SK-N-SH (cell line): ENCODE data around the gene CFAP100. TPM values are rescaled to one million over a fixed set of nuclear protein-coding genes. Genes with fewer than 3 reads are reported as not detected.

Source experiments
- CTCF ChIA-PET: fragments of 300-600, 350-600 bp; formaldehyde crosslinking; extraction: SDS; loops from one replicate; lab custom pipeline; 2021; lab: Yijun Ruan, JAX
- POLR2A ChIA-PET: fragments of 350-600 bp; sonication (Branson Sonifier 250); formaldehyde crosslinking; extraction: SDS; loops from one replicate; lab custom pipeline; 2020; ENCODE audit warnings: antibody characterized with exemption, inconsistent platforms; lab: Yijun Ruan, JAX
- DNase-seq: peaks from one replicate; pipeline ENCODE4 v3.0.0; 2012
- H2AFZ ChIP-seq: fragments of 200-600 bp; sonication (generic); 2 replicates; pipeline ENCODE4 v1.8.1; 2016; ENCODE audit warnings: antibody characterized with exemption, mild to moderate bottlenecking, low read depth
- H3F3A ChIP-seq: fragments of 200-600 bp; sonication (generic); replicated peaks from 2 replicates; pipeline ENCODE3; 2016; ENCODE audit warnings: antibody characterized with exemption, mild to moderate bottlenecking; ENCODE audit not compliant: insufficient read depth
- H3K27ac ChIP-seq, 2 experiments: fragments of 200-500 bp in 1 of 2; fragments of 200-600 bp in 1 of 2; sonication (Bioruptor generic) in 1 of 2; sonication (generic), shearing (Covaris generic) in 1 of 2; 2 replicates each; pipeline versions ENCODE4 v1.5.1 to v1.6.1; 2014 to 2016; ENCODE audit warnings: low read depth in 2 of 2, inconsistent platforms in 1 of 2, low read length in 1 of 2, mild to moderate bottlenecking in 1 of 2, mixed read lengths in 1 of 2
- H3K27me3 ChIP-seq: fragments of 200-600 bp; sonication (generic), shearing (Covaris generic); 2 replicates; pipeline ENCODE4 v1.6.1; 2016; ENCODE audit warnings: mixed run types; ENCODE audit not compliant: insufficient read depth
- H3K36me3 ChIP-seq, 2 experiments: fragments of 200-500 bp in 1 of 2; fragments of 200-600 bp in 1 of 2; sonication (Bioruptor generic) in 1 of 2; sonication (generic) in 1 of 2; replicated peaks in 1 of 2; 2 replicates each; pipeline versions ENCODE3 to v1.5.1; 2014 to 2016; ENCODE audit warnings: low read length in 1 of 2, mild to moderate bottlenecking in 1 of 2; ENCODE audit not compliant: insufficient read depth in 2 of 2, control insufficient read depth in 1 of 2
- H3K4me1 ChIP-seq, 2 experiments: fragments of 200-500 bp in 1 of 2; fragments of 200-600 bp in 1 of 2; sonication (Bioruptor generic) in 1 of 2; sonication (generic), shearing (Covaris generic) in 1 of 2; 2 replicates each; pipeline versions ENCODE4 v1.5.1 to v1.6.1; 2014 to 2016; ENCODE audit warnings: low read depth in 1 of 2, low read length in 1 of 2, mixed run types in 1 of 2; ENCODE audit not compliant: insufficient read depth in 2 of 2, control insufficient read depth in 1 of 2
- H3K4me2 ChIP-seq: fragments of 200-600 bp; sonication (generic), shearing (Covaris generic); 2 replicates; pipeline ENCODE4 v1.6.1; 2017; ENCODE audit warnings: mixed run types
- H3K4me3 ChIP-seq, 2 experiments: fragments of 200-500 bp in 1 of 2; fragments of 200-600 bp in 1 of 2; sonication (Bioruptor generic) in 1 of 2; sonication (generic), shearing (Covaris generic) in 1 of 2; 2 replicates each; pipeline versions ENCODE4 v1.5.1 to v1.8.1; 2014 to 2016; ENCODE audit warnings: low read depth in 2 of 2, inconsistent platforms in 1 of 2, low read length in 1 of 2, mild to moderate bottlenecking in 1 of 2, mixed read lengths in 1 of 2, moderate library complexity in 1 of 2
- H3K79me2 ChIP-seq: fragments of 200-600 bp; sonication (generic); 2 replicates; pipeline ENCODE4 v1.8.1; 2017; ENCODE audit warnings: mild to moderate bottlenecking; ENCODE audit not compliant: insufficient read depth
- H3K9ac ChIP-seq: fragments of 200-600 bp; sonication (generic); 2 replicates; pipeline ENCODE4 v1.6.1; 2017; ENCODE audit warnings: mixed run types
- H3K9me2 ChIP-seq: fragments of 200-600 bp; sonication (generic); 2 replicates; pipeline ENCODE4 v1.6.1; 2017; ENCODE audit warnings: mixed run types
- H3K9me3 ChIP-seq: fragments of 200-600 bp; sonication (generic); 2 replicates; pipeline ENCODE4 v1.6.1; 2017; ENCODE audit warnings: mixed run types, mild to moderate bottlenecking, moderate library complexity
- H4K20me1 ChIP-seq: fragments of 200-600 bp; sonication (generic); 2 replicates; pipeline ENCODE4 v1.6.1; 2017; ENCODE audit warnings: mild to moderate bottlenecking, mixed run types; ENCODE audit not compliant: insufficient read depth
- EZH2phosphoT487 ChIP-seq: fragments of 200-600 bp; sonication (generic); IDR thresholded peaks from 2 replicates; pipeline ENCODE4 v1.6.1; 2017; ENCODE audit warnings: low read depth, mixed run types, mild to moderate bottlenecking, antibody characterized with exemption, moderate library complexity, borderline replicate concordance
- FOXJ3 ChIP-seq: sonication (generic); formaldehyde crosslinking; IDR thresholded peaks from 2 replicates; pipeline ENCODE4 v1.5.1; 2020; ENCODE audit warnings: mild to moderate bottlenecking, missing genetic modification reagents
- MEF2A ChIP-seq: IDR thresholded peaks from 2 replicates; pipeline ENCODE4 v1.4.0; 2012; ENCODE audit warnings: low read depth, borderline replicate concordance
- NFIC ChIP-seq: IDR thresholded peaks from 2 replicates; pipeline ENCODE4 v1.4.0; 2012; ENCODE audit warnings: borderline replicate concordance
- POLR2AphosphoS5 ChIP-seq: IDR thresholded peaks from 2 replicates; pipeline ENCODE4 v1.6.1; 2012; ENCODE audit warnings: low read depth, low read length
- RFX5 ChIP-seq: IDR thresholded peaks from 2 replicates; pipeline ENCODE4 v1.6.1; 2012; ENCODE audit warnings: mild to moderate bottlenecking, improper control_type of control experiment, low read length
- RXRA ChIP-seq: IDR thresholded peaks from 2 replicates; pipeline ENCODE4 v1.4.0; 2012; ENCODE audit warnings: low read depth, mild to moderate bottlenecking, borderline replicate concordance
- SIN3A ChIP-seq: IDR thresholded peaks from 2 replicates; pipeline ENCODE4 v1.6.1; 2012; ENCODE audit warnings: low read depth, mild to moderate bottlenecking, low read length, moderate library complexity, borderline replicate concordance
- SMC3 ChIP-seq: IDR thresholded peaks from 2 replicates; pipeline ENCODE4 v1.6.1; 2012; ENCODE audit warnings: low read depth, low read length, improper control_type of control experiment
- YY1 ChIP-seq: IDR thresholded peaks from 2 replicates; pipeline ENCODE4 v1.4.0; 2012; ENCODE audit warnings: low read depth, mild to moderate bottlenecking
- WGBS: methylation state at CpG from one replicate; pipeline ENCODE4 v1.1.6; 2017; ENCODE audit warnings: low lambda C conversion rate; 5-methylcytosine and 5-hydroxymethylcytosine counted together
- polyA plus RNA-seq, 3 experiments: library from polyadenylated mRNA; depleted of rRNA; stranded (reverse); fragments of >200 nt; gene quantifications; 2 replicates each; pipeline ENCODE4 v1.2.3, GENCODE V29; 2012
- TF ChIP-seq, protein P1 (sequence below): IDR thresholded peaks from 2 replicates; pipeline ENCODE4 v1.6.1; 2012; ENCODE audit warnings: mild to moderate bottlenecking, low read depth, low read length, moderate library complexity
- TF ChIP-seq, protein P2 (sequence below): IDR thresholded peaks from 2 replicates; pipeline ENCODE4 v1.4.0; 2012; ENCODE audit warnings: low read depth, borderline replicate concordance

CFAP100 gene
- polyA plus RNA-seq, 1 of the 3 experiments (the other 2 are of a cell fraction): not detected

GRCh38 chr3:126397610-126398422, 3.1 kb downstream of the CFAP100 start:
- no peaks in the 10 kb centered on the region; the same call in 1 of the 2 replicates for H3K27me3 ChIP-seq
- ChIA-PET POLR2A (no interaction called here), CTCF (interaction anchor here (2.3 kb wide), 1 partner anchor 264 kb away, joined by 9 read pairs; no protein-coding TSS in a partner anchor)
- H3K9me2 ChIP-seq: no peaks in the 10 kb centered on the region
- WGBS: 71% methylated on average over 11 of the region's 13 CpGs
- no peak overlapping the region for H3K4me2 ChIP-seq
- no peak overlapping the region for H3K27ac ChIP-seq
- no peak for DNase-seq
- no peak overlapping the region for H3K9ac ChIP-seq
- H2AFZ ChIP-seq: no peak overlapping the region
- no peak overlapping the region for H3K4me3 ChIP-seq
- H3F3A ChIP-seq: no peaks in the 10 kb centered on the region
- H3K36me3 ChIP-seq: no peaks in the 10 kb centered on the region
- TF ChIP-seq SMC3 (no peak), NFIC (no peak), SIN3A (no peak), MEF2A (no peak), EZH2phosphoT487 (no peak), RXRA (no peak), YY1 (no peak), POLR2AphosphoS5 (no peak), RFX5 (no peak), FOXJ3 (CRISPR knock-in tag) (no peak)
- TF ChIP-seq, protein P1, sequence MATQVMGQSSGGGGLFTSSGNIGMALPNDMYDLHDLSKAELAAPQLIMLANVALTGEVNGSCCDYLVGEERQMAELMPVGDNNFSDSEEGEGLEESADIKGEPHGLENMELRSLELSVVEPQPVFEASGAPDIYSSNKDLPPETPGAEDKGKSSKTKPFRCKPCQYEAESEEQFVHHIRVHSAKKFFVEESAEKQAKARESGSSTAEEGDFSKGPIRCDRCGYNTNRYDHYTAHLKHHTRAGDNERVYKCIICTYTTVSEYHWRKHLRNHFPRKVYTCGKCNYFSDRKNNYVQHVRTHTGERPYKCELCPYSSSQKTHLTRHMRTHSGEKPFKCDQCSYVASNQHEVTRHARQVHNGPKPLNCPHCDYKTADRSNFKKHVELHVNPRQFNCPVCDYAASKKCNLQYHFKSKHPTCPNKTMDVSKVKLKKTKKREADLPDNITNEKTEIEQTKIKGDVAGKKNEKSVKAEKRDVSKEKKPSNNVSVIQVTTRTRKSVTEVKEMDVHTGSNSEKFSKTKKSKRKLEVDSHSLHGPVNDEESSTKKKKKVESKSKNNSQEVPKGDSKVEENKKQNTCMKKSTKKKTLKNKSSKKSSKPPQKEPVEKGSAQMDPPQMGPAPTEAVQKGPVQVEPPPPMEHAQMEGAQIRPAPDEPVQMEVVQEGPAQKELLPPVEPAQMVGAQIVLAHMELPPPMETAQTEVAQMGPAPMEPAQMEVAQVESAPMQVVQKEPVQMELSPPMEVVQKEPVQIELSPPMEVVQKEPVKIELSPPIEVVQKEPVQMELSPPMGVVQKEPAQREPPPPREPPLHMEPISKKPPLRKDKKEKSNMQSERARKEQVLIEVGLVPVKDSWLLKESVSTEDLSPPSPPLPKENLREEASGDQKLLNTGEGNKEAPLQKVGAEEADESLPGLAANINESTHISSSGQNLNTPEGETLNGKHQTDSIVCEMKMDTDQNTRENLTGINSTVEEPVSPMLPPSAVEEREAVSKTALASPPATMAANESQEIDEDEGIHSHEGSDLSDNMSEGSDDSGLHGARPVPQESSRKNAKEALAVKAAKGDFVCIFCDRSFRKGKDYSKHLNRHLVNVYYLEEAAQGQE: no peak
- TF ChIP-seq, protein P2, sequence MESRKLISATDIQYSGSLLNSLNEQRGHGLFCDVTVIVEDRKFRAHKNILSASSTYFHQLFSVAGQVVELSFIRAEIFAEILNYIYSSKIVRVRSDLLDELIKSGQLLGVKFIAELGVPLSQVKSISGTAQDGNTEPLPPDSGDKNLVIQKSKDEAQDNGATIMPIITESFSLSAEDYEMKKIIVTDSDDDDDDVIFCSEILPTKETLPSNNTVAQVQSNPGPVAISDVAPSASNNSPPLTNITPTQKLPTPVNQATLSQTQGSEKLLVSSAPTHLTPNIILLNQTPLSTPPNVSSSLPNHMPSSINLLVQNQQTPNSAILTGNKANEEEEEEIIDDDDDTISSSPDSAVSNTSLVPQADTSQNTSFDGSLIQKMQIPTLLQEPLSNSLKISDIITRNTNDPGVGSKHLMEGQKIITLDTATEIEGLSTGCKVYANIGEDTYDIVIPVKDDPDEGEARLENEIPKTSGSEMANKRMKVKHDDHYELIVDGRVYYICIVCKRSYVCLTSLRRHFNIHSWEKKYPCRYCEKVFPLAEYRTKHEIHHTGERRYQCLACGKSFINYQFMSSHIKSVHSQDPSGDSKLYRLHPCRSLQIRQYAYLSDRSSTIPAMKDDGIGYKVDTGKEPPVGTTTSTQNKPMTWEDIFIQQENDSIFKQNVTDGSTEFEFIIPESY: no peak
- no peaks in the 10 kb centered on the region for H3K79me2 ChIP-seq
- H3K4me1 ChIP-seq: peaks cover 0 to 2% of the 10 kb centered on the region in 2 experiments; a peak in 1 of 4 replicates
- H3K9me3 ChIP-seq: no peaks in the 10 kb centered on the region
- H4K20me1 ChIP-seq: no peaks in the 10 kb centered on the region
